Endothelial cell of umbilical vein (primary cell): ENCODE data around the gene SMARCC2. TPM values are rescaled to one million over a fixed set of nuclear protein-coding genes. Genes with fewer than 3 reads are reported as not detected.

ENCODE experiments used
- BruUV-seq: library from RNA; stranded (reverse); fragments of 400-500 nt; replicated peaks from 2 replicates; lab custom pipeline; 2021; lab: Mats Ljungman, UMichigan
- CTCF ChIA-PET: fragments of 300-600, 350-600 bp; sonication (Branson Sonifier 250); formaldehyde crosslinking; loops from one replicate; lab custom pipeline; 2021; ENCODE audit warnings: antibody characterized with exemption, inconsistent platforms; lab: Charles Lee
- POLR2A ChIA-PET: fragments of 300-600, 350-600 bp; sonication (Branson Sonifier 250); formaldehyde crosslinking; loops from one replicate; lab custom pipeline; 2021; ENCODE audit warnings: antibody characterized with exemption, inconsistent platforms; lab: Charles Lee
- DNase-seq: peaks from one replicate; pipeline ENCODE4 v3.0.0-alpha.2; 2011; ENCODE audit warnings: low read depth, low spot score
- FAIRE-seq: peaks from 2 replicates; lab custom pipeline; 2011; peaks lifted over from hg19 to GRCh38; lab: Jason Lieb, UNC
- H2AFZ ChIP-seq: 2 replicates; pipeline ENCODE4 v1.6.0; 2012; ENCODE audit warnings: low read depth, low read length, control low read depth, inconsistent platforms
- H3K27ac ChIP-seq: 2 replicates; pipeline ENCODE4 v1.5.1; 2011; ENCODE audit warnings: low read depth, mild to moderate bottlenecking, control low read depth, low read length, moderate library complexity; ENCODE audit not compliant: insufficient read depth
- H3K27me3 ChIP-seq, 2 experiments: 2 replicates each; pipeline versions ENCODE4 v1.6.0 to v1.6.1; 2011; ENCODE audit warnings: low read length in 2 of 2, mixed read lengths in 1 of 2; ENCODE audit not compliant: control insufficient read depth in 2 of 2, insufficient read depth in 2 of 2
- H3K36me3 ChIP-seq, 2 experiments: 2 replicates in 1 of 2; 3 replicates in 1 of 2; pipeline ENCODE4 v1.5.1; 2011; ENCODE audit warnings: low read length in 2 of 2, mild to moderate bottlenecking in 1 of 2, moderate library complexity in 1 of 2; ENCODE audit not compliant: control insufficient read depth in 2 of 2, insufficient read depth in 2 of 2; ENCODE audit errors: extremely low read depth in 1 of 2
- H3K4me1 ChIP-seq: 3 replicates; pipeline ENCODE4 v1.5.1; 2011; ENCODE audit warnings: mild to moderate bottlenecking, low read length; ENCODE audit not compliant: control insufficient read depth, insufficient read depth; ENCODE audit errors: extremely low read depth
- H3K4me2 ChIP-seq: 2 replicates; pipeline ENCODE4 v1.6.1; 2011; ENCODE audit warnings: low read length, control low read depth, mixed read lengths; ENCODE audit not compliant: insufficient read depth
- H3K4me3 ChIP-seq, 3 experiments: fragments of 200-600 bp in 1 of 3; sonication (generic), shearing (Covaris generic) in 1 of 3; replicated peaks in 1 of 3; 2 replicates each; pipeline ENCODE4 v1.5.1; 2011 to 2016; ENCODE audit warnings: control low read depth in 3 of 3, low read length in 3 of 3, mild to moderate bottlenecking in 2 of 3, inconsistent platforms in 1 of 3, low read depth in 1 of 3, moderate library complexity in 1 of 3; ENCODE audit not compliant: insufficient read depth in 1 of 3
- H3K79me2 ChIP-seq: 2 replicates; pipeline ENCODE4 v1.6.0; 2012; ENCODE audit warnings: low read length, inconsistent platforms; ENCODE audit not compliant: control insufficient read depth, insufficient read depth
- H3K9ac ChIP-seq: replicated peaks from 2 replicates; pipeline ENCODE3; 2011; ENCODE audit warnings: low read length, control low read depth; ENCODE audit not compliant: insufficient read depth; ENCODE audit errors: extremely low read depth
- H3K9me1 ChIP-seq: replicated peaks from 3 replicates; pipeline ENCODE4 v1.6.0; 2011; ENCODE audit warnings: mild to moderate bottlenecking, low read length; ENCODE audit not compliant: control insufficient read depth, insufficient read depth; ENCODE audit errors: extremely low read depth
- H3K9me3 ChIP-seq: replicated peaks from 2 replicates; pipeline ENCODE4 v1.5.1; 2012; ENCODE audit warnings: low read length, inconsistent platforms; ENCODE audit not compliant: control insufficient read depth, insufficient read depth
- H4K20me1 ChIP-seq: replicated peaks from 2 replicates; pipeline ENCODE3; 2011; ENCODE audit warnings: mild to moderate bottlenecking, low read length; ENCODE audit not compliant: control insufficient read depth, insufficient read depth; ENCODE audit errors: extremely low read depth
- EZH2 ChIP-seq: IDR thresholded peaks from 2 replicates; pipeline ENCODE4 v1.6.1; 2012; ENCODE audit warnings: borderline replicate concordance, low read depth, mild to moderate bottlenecking, moderate library complexity, low read length, inconsistent platforms; ENCODE audit not compliant: severe bottlenecking
- FOS ChIP-seq: IDR thresholded peaks from 2 replicates; pipeline ENCODE4 v1.6.1; 2011; ENCODE audit warnings: mild to moderate bottlenecking, low read length, moderate library complexity, borderline replicate concordance; ENCODE audit not compliant: insufficient read depth
- GATA2 ChIP-seq: IDR thresholded peaks from 2 replicates; pipeline ENCODE4 v1.7.0; 2011; ENCODE audit warnings: low read depth, mild to moderate bottlenecking, moderate library complexity, mixed read lengths, low read length; ENCODE audit not compliant: insufficient read length, insufficient read depth
- JUN ChIP-seq: IDR thresholded peaks from 2 replicates; pipeline ENCODE4 v1.6.1; 2011; ENCODE audit warnings: borderline replicate concordance, low read depth; ENCODE audit not compliant: insufficient read length, insufficient read depth
- MYC ChIP-seq: IDR thresholded peaks from one replicate; pipeline ENCODE4 v1.6.1; 2011; ENCODE audit warnings: mild to moderate bottlenecking, low read depth, low read length
- POLR2A ChIP-seq: IDR thresholded peaks from 2 replicates; pipeline ENCODE4 v1.6.1; 2012; ENCODE audit warnings: low read depth, mild to moderate bottlenecking, control low read depth, low read length
- POLR2AphosphoS5 ChIP-seq: IDR thresholded peaks from 2 replicates; pipeline ENCODE4 v1.6.1; 2012; ENCODE audit warnings: low read depth, mild to moderate bottlenecking, control low read depth, low read length, moderate library complexity; ENCODE audit not compliant: insufficient read depth
- dilution Hi-C: fragments of 300-500 bp; cut with MboI; formaldehyde crosslinking; loops from one replicate; pipeline ENCODE4 v1.15.0; 2019; ENCODE audit warnings: low sequenced_read_pairs; ENCODE audit not compliant: extremely low pct_ligation_motif_present
- intact Hi-C: fragments of 100-400 bp; cut with micrococcal nuclease; formaldehyde crosslinking; loops from one replicate; pipeline ENCODE4 v1.10.0; 2022
- polyA plus RNA-seq, 4 experiments: library from polyadenylated mRNA; depleted of rRNA in 3 of 4; stranded (reverse) in 3 of 4; unstranded in 1 of 4; fragments of >200 nt; gene quantifications; 2 replicates each; pipeline versions ENCODE4 v1.2.1 to v1.2.3, GENCODE V29; 2011 to 2012; ENCODE audit warnings: missing spikeins in 1 of 4
- total RNA-seq: library from RNA; stranded (reverse); gene quantifications from 2 replicates; pipeline ENCODE4 v1.2.3, GENCODE V29; 2021
- TF ChIP-seq, protein P1 (sequence below), 2 donors: IDR thresholded peaks; 1 replicate in 1 of 2; 2 replicates in 1 of 2; pipeline ENCODE4 v1.5.1; 2011; ENCODE audit warnings: low read length in 2 of 2, mild to moderate bottlenecking in 2 of 2, moderate library complexity in 2 of 2, control low read depth in 1 of 2, inconsistent platforms in 1 of 2, low read depth in 1 of 2; ENCODE audit not compliant: insufficient read depth in 1 of 2; ENCODE audit errors: extremely low read depth in 1 of 2
- TF ChIP-seq, protein P2 (sequence below): IDR thresholded peaks from 2 replicates; pipeline ENCODE4 v1.6.1; 2011; ENCODE audit not compliant: insufficient read depth, insufficient read length

The SMARCC2 gene
- total and polyA plus RNA-seq, 2 donors (not counting 3 experiments of a cell fraction or from before 2014, with no cell fraction given), result 51.9 to 121 TPM

DNA sequence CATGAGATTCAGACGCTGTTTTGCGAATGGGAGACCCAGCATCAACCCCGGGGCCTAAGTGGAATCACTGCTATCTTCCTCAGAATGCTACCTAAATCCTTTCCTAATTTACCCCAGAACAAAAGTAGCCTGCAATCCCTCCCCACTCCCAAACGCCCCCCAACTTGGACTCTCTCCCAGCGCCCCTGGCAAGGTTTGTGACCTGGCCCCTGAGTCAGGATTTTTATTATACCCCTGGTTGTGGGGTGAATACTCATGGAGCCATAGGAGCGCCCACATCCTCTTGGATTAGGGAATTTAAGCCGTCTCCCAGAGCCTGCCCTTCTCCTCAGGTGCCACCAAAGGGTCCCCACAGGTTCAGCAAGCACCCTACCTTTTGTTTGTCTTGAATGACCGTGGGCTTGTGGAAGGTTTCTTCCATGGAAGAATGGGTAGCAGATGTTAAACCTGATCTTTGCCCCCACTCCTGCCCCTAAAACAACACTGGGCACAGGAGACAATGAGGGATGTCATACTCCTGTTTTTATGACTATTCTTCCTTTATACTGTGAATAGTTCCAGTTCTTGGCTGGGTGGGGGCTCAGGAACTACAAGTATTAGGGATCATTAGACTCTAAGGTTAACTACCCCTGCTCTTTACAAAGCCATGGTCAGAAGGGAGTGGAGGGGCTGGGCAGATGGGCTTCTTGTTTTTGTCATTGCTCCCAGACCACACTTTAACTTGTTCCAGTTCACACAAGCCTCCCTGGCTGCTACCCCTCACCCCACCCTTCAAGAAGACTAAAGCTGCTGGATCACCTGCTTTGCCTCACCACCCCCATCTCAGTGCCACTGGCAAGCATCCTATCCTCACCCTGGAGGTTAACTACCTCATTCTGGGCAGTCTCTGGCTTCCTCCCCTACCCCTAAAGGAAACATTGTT lies 36.3 kb downstream of the SMARCC2 start:
- TSS peak; percentile 67 for BruUV-seq
- intact Hi-C loops, result loop anchor here (1.0 kb wide), 1 partner anchor 25 kb away; the partner anchor contains the start of gene ESYT1
- H4K20me1 ChIP-seq, result no peaks in the 10 kb centered on the region
- no peaks in the 10 kb centered on the region for H3K9me3 ChIP-seq
- H3K4me1 ChIP-seq, result peaks cover 20% of the 10 kb centered on the region
- H3K4me2 ChIP-seq, result peak overlapping the region; percentile 71
- H3K27me3 ChIP-seq, result no peaks in the 10 kb centered on the region
- TF ChIP-seq, protein P1, sequence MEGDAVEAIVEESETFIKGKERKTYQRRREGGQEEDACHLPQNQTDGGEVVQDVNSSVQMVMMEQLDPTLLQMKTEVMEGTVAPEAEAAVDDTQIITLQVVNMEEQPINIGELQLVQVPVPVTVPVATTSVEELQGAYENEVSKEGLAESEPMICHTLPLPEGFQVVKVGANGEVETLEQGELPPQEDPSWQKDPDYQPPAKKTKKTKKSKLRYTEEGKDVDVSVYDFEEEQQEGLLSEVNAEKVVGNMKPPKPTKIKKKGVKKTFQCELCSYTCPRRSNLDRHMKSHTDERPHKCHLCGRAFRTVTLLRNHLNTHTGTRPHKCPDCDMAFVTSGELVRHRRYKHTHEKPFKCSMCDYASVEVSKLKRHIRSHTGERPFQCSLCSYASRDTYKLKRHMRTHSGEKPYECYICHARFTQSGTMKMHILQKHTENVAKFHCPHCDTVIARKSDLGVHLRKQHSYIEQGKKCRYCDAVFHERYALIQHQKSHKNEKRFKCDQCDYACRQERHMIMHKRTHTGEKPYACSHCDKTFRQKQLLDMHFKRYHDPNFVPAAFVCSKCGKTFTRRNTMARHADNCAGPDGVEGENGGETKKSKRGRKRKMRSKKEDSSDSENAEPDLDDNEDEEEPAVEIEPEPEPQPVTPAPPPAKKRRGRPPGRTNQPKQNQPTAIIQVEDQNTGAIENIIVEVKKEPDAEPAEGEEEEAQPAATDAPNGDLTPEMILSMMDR (IDR thresholded peaks at IDR 0.05; ENCODE audit: extremely low read depth in 1 of 2, insufficient read depth in 1 of 2, low read depth in 1 of 2, low read length in 2 of 2), result no peak
- no peak for TF ChIP-seq POLR2AphosphoS5
- TF ChIP-seq JUN, result no peak
- TF ChIP-seq MYC, result no peak
- TF ChIP-seq GATA2, result no peak
- no peak for TF ChIP-seq FOS
- no peak for TF ChIP-seq EZH2
- TF ChIP-seq, protein P2, sequence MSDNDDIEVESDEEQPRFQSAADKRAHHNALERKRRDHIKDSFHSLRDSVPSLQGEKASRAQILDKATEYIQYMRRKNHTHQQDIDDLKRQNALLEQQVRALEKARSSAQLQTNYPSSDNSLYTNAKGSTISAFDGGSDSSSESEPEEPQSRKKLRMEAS, result no peak
- TF ChIP-seq POLR2A, result no peak
- DNase-seq (no peak), FAIRE-seq (no peak)
- H3K4me3 ChIP-seq, result peak overlapping the region; percentile 60 to 78 (median 71)
- dilution Hi-C loops, result no loop called here
- H2AFZ ChIP-seq, result peak overlapping the region; percentile 54
- peak overlapping the region; percentile 76 for H3K9ac ChIP-seq
- H3K79me2 ChIP-seq, result peaks cover 4% of the 10 kb centered on the region
- ChIA-PET POLR2A (no interaction called here), CTCF (no interaction called here)
- peak overlapping the region; percentile 27 for H3K27ac ChIP-seq
- H3K36me3 ChIP-seq, result peaks cover 0 to 7% of the 10 kb centered on the region in 2 experiments
- H3K9me1 ChIP-seq, result no peaks in the 10 kb centered on the region
